ENCODE measurements around the gene ZNF217. TPM values are rescaled to one million over a fixed set of nuclear protein-coding genes. Genes with fewer than 3 reads are reported as not detected.
"Not testable (repeated sequence)": the region's sequence is repeated elsewhere in the genome, so short reads cannot be mapped to it uniquely, and the experiment has no call there.

Gene ZNF217
- 5.4 TPM for total RNA-seq
- long read RNA-seq, partial matches to known transcripts, result 1 of 1 reads
- long read RNA-seq, other reads (novel, unspliced or antisense), result 0 of 1 reads

DNA sequence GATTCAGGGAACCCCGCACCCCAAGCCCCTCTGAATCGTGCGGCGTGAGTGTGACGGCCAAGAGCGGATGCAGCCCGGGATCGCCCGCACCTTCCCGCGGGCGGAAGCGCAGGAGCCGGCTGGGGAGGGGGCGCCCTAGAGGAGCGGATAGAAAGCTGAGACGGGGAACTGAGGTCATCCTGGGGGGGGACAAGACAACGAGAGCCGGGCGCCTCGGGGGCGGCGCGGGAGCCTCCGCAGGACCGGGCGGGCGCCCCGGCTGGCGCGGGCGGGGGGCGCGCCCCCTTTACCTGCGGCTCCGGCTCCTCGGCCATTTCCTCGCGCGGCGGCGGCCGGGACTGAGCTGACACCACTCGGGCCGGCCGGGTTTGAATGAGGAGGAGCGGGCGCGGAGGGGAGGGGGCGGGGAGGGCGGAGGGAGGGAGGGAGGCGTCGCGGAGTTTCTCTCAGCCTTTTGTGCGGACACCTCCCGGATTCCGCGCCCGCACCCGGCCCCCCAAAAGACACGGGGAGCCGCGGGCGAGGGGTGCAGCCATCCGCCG is at the start of gene ZNF217:
TSS of gene ZNF217 (minus strand) at position 374 of the 542 bp plus-strand sequence. CDS start 11,013 bp downstream, outside the sequence.
- H3K36me3 ChIP-seq; H3K9me3 ChIP-seq (replicated peaks); H3K27me3 ChIP-seq (ENCODE audit: low read depth): not testable (repeated sequence)
- H3K4me1 ChIP-seq, result peaks cover 61% of the 10 kb centered on the region
- H3K27ac ChIP-seq (replicated peaks), result peak within 1 kb of the TSS; percentile 99
- peak; percentile 83 for DNase-seq
- intact Hi-C loops (cut with micrococcal nuclease), result loop anchor here (10.0 kb wide), 1 partner anchor 141 kb away; no protein-coding TSS in a partner anchor
- peak within 1 kb of the TSS; percentile 97 for H3K4me3 ChIP-seq

DNA sequence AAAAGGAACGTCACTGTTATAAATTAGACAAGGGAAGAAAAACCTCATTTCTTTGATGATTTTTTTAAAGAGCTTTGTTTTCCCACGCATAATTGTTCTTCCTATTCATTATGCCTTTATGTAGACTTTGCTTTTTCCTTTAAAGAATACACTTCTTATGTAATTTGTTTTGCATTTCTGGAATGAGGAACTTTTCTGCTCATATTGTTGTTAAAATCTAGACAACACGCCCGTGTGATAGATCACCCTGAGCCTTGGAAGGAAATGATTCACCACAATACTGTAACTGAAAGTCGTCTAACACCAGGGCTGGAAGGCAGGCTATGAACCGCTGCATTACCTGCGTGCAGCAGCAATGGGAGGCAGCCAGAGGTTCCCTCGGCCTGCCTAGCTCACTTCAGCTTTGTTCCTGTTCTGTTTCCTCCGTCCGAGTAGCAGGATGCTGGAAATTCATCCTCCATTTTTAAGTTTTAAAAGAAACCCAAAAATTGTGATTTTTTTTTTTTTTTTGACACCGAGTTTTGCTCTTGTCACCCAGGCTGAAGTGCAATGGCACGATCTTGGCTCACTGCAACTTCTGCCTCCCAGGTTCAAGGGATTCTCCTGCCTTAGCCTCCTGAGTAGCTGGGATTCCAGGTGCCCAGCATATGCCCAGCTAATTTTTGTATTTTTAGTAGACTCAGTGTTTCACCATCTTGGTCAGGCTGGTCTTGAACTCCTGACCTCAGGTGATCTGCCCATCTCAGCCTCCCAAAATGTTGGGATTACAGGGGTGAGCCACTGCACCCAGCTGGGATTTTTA is 49.6 kb upstream of the ZNF217 start:
- intact Hi-C loops (cut with micrococcal nuclease), result no loop called here
- Histone ChIP-seq H3K27ac (replicated peaks) (peak overlapping the region; percentile 59), H3K4me1 (peaks cover 12% of the 10 kb centered on the region), H3K36me3 (no peaks in the 10 kb centered on the region), H3K27me3 (ENCODE audit: low read depth) (no peaks in the 10 kb centered on the region), H3K4me3 (peak overlapping the region; percentile 22), H3K9me3 (replicated peaks) (no peaks in the 10 kb centered on the region)
- TF ChIP-seq, protein P1, sequence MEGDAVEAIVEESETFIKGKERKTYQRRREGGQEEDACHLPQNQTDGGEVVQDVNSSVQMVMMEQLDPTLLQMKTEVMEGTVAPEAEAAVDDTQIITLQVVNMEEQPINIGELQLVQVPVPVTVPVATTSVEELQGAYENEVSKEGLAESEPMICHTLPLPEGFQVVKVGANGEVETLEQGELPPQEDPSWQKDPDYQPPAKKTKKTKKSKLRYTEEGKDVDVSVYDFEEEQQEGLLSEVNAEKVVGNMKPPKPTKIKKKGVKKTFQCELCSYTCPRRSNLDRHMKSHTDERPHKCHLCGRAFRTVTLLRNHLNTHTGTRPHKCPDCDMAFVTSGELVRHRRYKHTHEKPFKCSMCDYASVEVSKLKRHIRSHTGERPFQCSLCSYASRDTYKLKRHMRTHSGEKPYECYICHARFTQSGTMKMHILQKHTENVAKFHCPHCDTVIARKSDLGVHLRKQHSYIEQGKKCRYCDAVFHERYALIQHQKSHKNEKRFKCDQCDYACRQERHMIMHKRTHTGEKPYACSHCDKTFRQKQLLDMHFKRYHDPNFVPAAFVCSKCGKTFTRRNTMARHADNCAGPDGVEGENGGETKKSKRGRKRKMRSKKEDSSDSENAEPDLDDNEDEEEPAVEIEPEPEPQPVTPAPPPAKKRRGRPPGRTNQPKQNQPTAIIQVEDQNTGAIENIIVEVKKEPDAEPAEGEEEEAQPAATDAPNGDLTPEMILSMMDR (IDR thresholded peaks at IDR 0.05; ENCODE audit: borderline replicate concordance), result no peak
- DNase-seq, result no peak

GRCh38 chr20:53642196-53643030 is 48.8 kb upstream of the ZNF217 start:
- H3K27me3 ChIP-seq (ENCODE audit: low read depth), result no peaks in the 10 kb centered on the region
- TF ChIP-seq, protein P1 (IDR thresholded peaks at IDR 0.05; ENCODE audit: borderline replicate concordance), result no peak
- H3K27ac ChIP-seq (replicated peaks), result peak overlapping the region; percentile 59
- DNase-seq, result no peak
- intact Hi-C loops (cut with micrococcal nuclease), result no loop called here
- H3K4me1 ChIP-seq, result peaks cover 12% of the 10 kb centered on the region
- H3K36me3 ChIP-seq, result no peaks in the 10 kb centered on the region
- H3K9me3 ChIP-seq (replicated peaks), result no peaks in the 10 kb centered on the region
- H3K4me3 ChIP-seq, result peak overlapping the region; percentile 22

GRCh38 chr20:53639647-53640440 is 46.2 kb upstream of the ZNF217 start:
- H3K27ac ChIP-seq (replicated peaks), result no peak overlapping the region
- peaks cover 12% of the 10 kb centered on the region for H3K4me1 ChIP-seq
- H3K36me3 ChIP-seq, result no peaks in the 10 kb centered on the region
- DNase-seq, result no peak
- TF ChIP-seq, protein P1 (IDR thresholded peaks at IDR 0.05; ENCODE audit: borderline replicate concordance), result no peak
- intact Hi-C loops (cut with micrococcal nuclease), result no loop called here
- no peaks in the 10 kb centered on the region for H3K9me3 ChIP-seq (replicated peaks)
- H3K27me3 ChIP-seq (ENCODE audit: low read depth), result no peaks in the 10 kb centered on the region
- no peak overlapping the region for H3K4me3 ChIP-seq

GRCh38 chr20:53639128-53639527 is 45.5 kb upstream of the ZNF217 start:
- Histone ChIP-seq H3K27me3 (ENCODE audit: low read depth) (no peaks in the 10 kb centered on the region), H3K36me3 (no peaks in the 10 kb centered on the region), H3K27ac (replicated peaks) (no peak overlapping the region), H3K4me1 (peaks cover 12% of the 10 kb centered on the region), H3K4me3 (no peak overlapping the region), H3K9me3 (replicated peaks) (no peaks in the 10 kb centered on the region)
- intact Hi-C loops (cut with micrococcal nuclease), result no loop called here
- TF ChIP-seq, protein P1 (IDR thresholded peaks at IDR 0.05; ENCODE audit: borderline replicate concordance), result no peak
- DNase-seq, result no peak

DNA sequence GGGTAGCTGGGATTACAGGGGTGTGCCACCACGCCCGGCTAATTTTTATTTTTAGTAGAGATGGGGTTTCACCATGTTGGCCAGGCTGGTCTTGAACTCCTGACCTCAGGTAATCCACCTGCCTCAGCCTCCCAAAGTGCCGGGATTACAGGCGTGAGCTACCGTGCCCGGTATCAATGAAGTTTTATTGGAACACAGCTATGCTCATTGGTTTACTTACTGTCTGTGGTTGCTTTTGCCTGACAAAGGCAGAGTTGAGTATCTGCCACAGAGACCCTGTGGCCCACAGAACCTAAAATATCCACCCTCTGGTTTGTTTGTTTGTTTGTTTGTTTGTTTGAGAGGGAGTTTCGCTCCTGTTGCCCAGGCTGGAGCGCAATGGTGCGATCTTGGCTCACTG is 43.7 kb upstream of the ZNF217 start:
- DNase-seq; H3K27ac ChIP-seq (replicated peaks); H3K4me3 ChIP-seq; H3K9me3 ChIP-seq (replicated peaks); H3K36me3 ChIP-seq; H3K27me3 ChIP-seq (ENCODE audit: low read depth); intact Hi-C loops (cut with micrococcal nuclease); H3K4me1 ChIP-seq: not testable (repeated sequence)

Measured in left ventricle myocardium inferior (tissue), 1 donor.